ENCODE measurements around the gene S100P. TPM values are rescaled to one million over a fixed set of nuclear protein-coding genes. Genes with fewer than 3 reads are reported as not detected.

S100P gene
- total RNA-seq, 1 donor from 2014 or later, result not detected

- Histone ChIP-seq H3K9me3 (no peaks in the 10 kb centered on the region), H3K27me3 (no peaks in the 10 kb centered on the region), H3K4me1 (peaks cover 14 to 26% of the 10 kb centered on the region in 2 donors), H3K27ac (no peak overlapping the region), H3K36me3 (peaks cover 3 to 12% of the 10 kb centered on the region in 2 donors), H3K4me3 (no peak overlapping the region)
- no peak for DNase-seq (ENCODE audit: low spot score in 2 of 2)
- intact Hi-C loops (cut with DNase I), result loop anchor here (10.0 kb wide), 1 partner anchor 102 kb away; the partner anchor contains the start of gene MAN2B2
- TF ChIP-seq CTCF (IDR thresholded peaks at IDR 0.05), result no peak
These were observed 16.7 kb upstream of the S100P start for GRCh38 chr4:6676722-6677558.

- Histone ChIP-seq H3K4me3 (no peak overlapping the region), H3K4me1 (peaks cover 8 to 18% of the 10 kb centered on the region in 2 donors), H3K36me3 (peaks cover 3 to 12% of the 10 kb centered on the region in 2 donors), H3K27me3 (no peaks in the 10 kb centered on the region), H3K9me3 (no peaks in the 10 kb centered on the region), H3K27ac (no peak overlapping the region)
- intact Hi-C loops (cut with DNase I), result no loop called here
- DNase-seq (ENCODE audit: low spot score in 2 of 2), result no peak
- TF ChIP-seq CTCF (IDR thresholded peaks at IDR 0.05), result no peak
These were observed 13.2 kb upstream of the S100P start for GRCh38 chr4:6680372-6681034.

GRCh38 chr4:6681191-6681590 lies 12.5 kb upstream of the S100P start:
- H3K36me3 ChIP-seq, result peaks cover 0 to 12% of the 10 kb centered on the region in 2 donors
- no peaks in the 10 kb centered on the region for H3K9me3 ChIP-seq
- no peak for DNase-seq (ENCODE audit: low spot score in 2 of 2)
- TF ChIP-seq CTCF (IDR thresholded peaks at IDR 0.05), result no peak
- no peak overlapping the region for H3K27ac ChIP-seq
- H3K4me1 ChIP-seq, result peaks cover 2 to 11% of the 10 kb centered on the region in 2 donors
- intact Hi-C loops (cut with DNase I), result no loop called here
- H3K27me3 ChIP-seq, result no peaks in the 10 kb centered on the region
- H3K4me3 ChIP-seq, result no peak overlapping the region

- Histone ChIP-seq H3K27me3 (no peaks in the 10 kb centered on the region), H3K4me3 (no peak overlapping the region), H3K9me3 (no peaks in the 10 kb centered on the region), H3K27ac (no peak overlapping the region), H3K36me3 (peaks cover 0 to 8% of the 10 kb centered on the region in 2 donors), H3K4me1 (no peaks in the 10 kb centered on the region)
- DNase-seq (ENCODE audit: low spot score in 2 of 2), result no peak
- TF ChIP-seq CTCF (IDR thresholded peaks at IDR 0.05), result no peak
- intact Hi-C loops (cut with DNase I), result no loop called here
These were observed 10.7 kb upstream of the S100P start for GRCh38 chr4:6682862-6683590.

GRCh38 chr4:6684656-6685055 lies 9.0 kb upstream of the S100P start:
- no peak for DNase-seq (ENCODE audit: low spot score in 2 of 2)
- Histone ChIP-seq H3K4me1 (no peaks in the 10 kb centered on the region), H3K27me3 (no peaks in the 10 kb centered on the region), H3K4me3 (no peak overlapping the region), H3K9me3 (no peaks in the 10 kb centered on the region), H3K27ac (no peak overlapping the region), H3K36me3 (peaks cover 0 to 8% of the 10 kb centered on the region in 2 donors)
- intact Hi-C loops (cut with DNase I), result no loop called here
- no peak for TF ChIP-seq CTCF (IDR thresholded peaks at IDR 0.05)
